Endothelial cell of umbilical vein (primary cell): Measurements from ENCODE around the gene R3HDML. TPM values are rescaled to one million over a fixed set of nuclear protein-coding genes. Genes with fewer than 3 reads are reported as not detected.

Experiments used
- BruUV-seq: library from RNA; stranded (reverse); fragments of 400-500 nt; replicated peaks from 2 replicates; lab custom pipeline; 2021; lab: Mats Ljungman, UMichigan
- CTCF ChIA-PET: fragments of 300-600, 350-600 bp; sonication (Branson Sonifier 250); formaldehyde crosslinking; loops from one replicate; lab custom pipeline; 2021; ENCODE audit warnings: antibody characterized with exemption, inconsistent platforms; lab: Charles Lee
- POLR2A ChIA-PET: fragments of 300-600, 350-600 bp; sonication (Branson Sonifier 250); formaldehyde crosslinking; loops from one replicate; lab custom pipeline; 2021; ENCODE audit warnings: antibody characterized with exemption, inconsistent platforms; lab: Charles Lee
- DNase-seq: peaks from one replicate; pipeline ENCODE4 v3.0.0-alpha.2; 2011; ENCODE audit warnings: low read depth, low spot score
- FAIRE-seq: peaks from 2 replicates; lab custom pipeline; 2011; peaks lifted over from hg19 to GRCh38; lab: Jason Lieb, UNC
- H2AFZ ChIP-seq: 2 replicates; pipeline ENCODE4 v1.6.0; 2012; ENCODE audit warnings: low read depth, low read length, control low read depth, inconsistent platforms
- H3K27ac ChIP-seq: 2 replicates; pipeline ENCODE4 v1.5.1; 2011; ENCODE audit warnings: low read depth, mild to moderate bottlenecking, control low read depth, low read length, moderate library complexity; ENCODE audit not compliant: insufficient read depth
- H3K27me3 ChIP-seq, 2 experiments: 2 replicates each; pipeline versions ENCODE4 v1.6.0 to v1.6.1; 2011; ENCODE audit warnings: low read length in 2 of 2, mixed read lengths in 1 of 2; ENCODE audit not compliant: control insufficient read depth in 2 of 2, insufficient read depth in 2 of 2
- H3K36me3 ChIP-seq, 2 experiments: 2 replicates in 1 of 2; 3 replicates in 1 of 2; pipeline ENCODE4 v1.5.1; 2011; ENCODE audit warnings: low read length in 2 of 2, mild to moderate bottlenecking in 1 of 2, moderate library complexity in 1 of 2; ENCODE audit not compliant: control insufficient read depth in 2 of 2, insufficient read depth in 2 of 2; ENCODE audit errors: extremely low read depth in 1 of 2
- H3K4me1 ChIP-seq: 3 replicates; pipeline ENCODE4 v1.5.1; 2011; ENCODE audit warnings: mild to moderate bottlenecking, low read length; ENCODE audit not compliant: control insufficient read depth, insufficient read depth; ENCODE audit errors: extremely low read depth
- H3K4me2 ChIP-seq: 2 replicates; pipeline ENCODE4 v1.6.1; 2011; ENCODE audit warnings: low read length, control low read depth, mixed read lengths; ENCODE audit not compliant: insufficient read depth
- H3K4me3 ChIP-seq, 3 experiments: fragments of 200-600 bp in 1 of 3; sonication (generic), shearing (Covaris generic) in 1 of 3; replicated peaks in 1 of 3; 2 replicates each; pipeline ENCODE4 v1.5.1; 2011 to 2016; ENCODE audit warnings: control low read depth in 3 of 3, low read length in 3 of 3, mild to moderate bottlenecking in 2 of 3, inconsistent platforms in 1 of 3, low read depth in 1 of 3, moderate library complexity in 1 of 3; ENCODE audit not compliant: insufficient read depth in 1 of 3
- H3K79me2 ChIP-seq: 2 replicates; pipeline ENCODE4 v1.6.0; 2012; ENCODE audit warnings: low read length, inconsistent platforms; ENCODE audit not compliant: control insufficient read depth, insufficient read depth
- H3K9ac ChIP-seq: replicated peaks from 2 replicates; pipeline ENCODE3; 2011; ENCODE audit warnings: low read length, control low read depth; ENCODE audit not compliant: insufficient read depth; ENCODE audit errors: extremely low read depth
- H3K9me1 ChIP-seq: replicated peaks from 3 replicates; pipeline ENCODE4 v1.6.0; 2011; ENCODE audit warnings: mild to moderate bottlenecking, low read length; ENCODE audit not compliant: control insufficient read depth, insufficient read depth; ENCODE audit errors: extremely low read depth
- H3K9me3 ChIP-seq: replicated peaks from 2 replicates; pipeline ENCODE4 v1.5.1; 2012; ENCODE audit warnings: low read length, inconsistent platforms; ENCODE audit not compliant: control insufficient read depth, insufficient read depth
- H4K20me1 ChIP-seq: replicated peaks from 2 replicates; pipeline ENCODE3; 2011; ENCODE audit warnings: mild to moderate bottlenecking, low read length; ENCODE audit not compliant: control insufficient read depth, insufficient read depth; ENCODE audit errors: extremely low read depth
- CTCF ChIP-seq, 2 donors: IDR thresholded peaks; 1 replicate in 1 of 2; 2 replicates in 1 of 2; pipeline ENCODE4 v1.5.1; 2011; ENCODE audit warnings: low read length in 2 of 2, mild to moderate bottlenecking in 2 of 2, moderate library complexity in 2 of 2, control low read depth in 1 of 2, inconsistent platforms in 1 of 2, low read depth in 1 of 2; ENCODE audit not compliant: insufficient read depth in 1 of 2; ENCODE audit errors: extremely low read depth in 1 of 2
- EZH2 ChIP-seq: IDR thresholded peaks from 2 replicates; pipeline ENCODE4 v1.6.1; 2012; ENCODE audit warnings: borderline replicate concordance, low read depth, mild to moderate bottlenecking, moderate library complexity, low read length, inconsistent platforms; ENCODE audit not compliant: severe bottlenecking
- FOS ChIP-seq: IDR thresholded peaks from 2 replicates; pipeline ENCODE4 v1.6.1; 2011; ENCODE audit warnings: mild to moderate bottlenecking, low read length, moderate library complexity, borderline replicate concordance; ENCODE audit not compliant: insufficient read depth
- GATA2 ChIP-seq: IDR thresholded peaks from 2 replicates; pipeline ENCODE4 v1.7.0; 2011; ENCODE audit warnings: low read depth, mild to moderate bottlenecking, moderate library complexity, mixed read lengths, low read length; ENCODE audit not compliant: insufficient read length, insufficient read depth
- JUN ChIP-seq: IDR thresholded peaks from 2 replicates; pipeline ENCODE4 v1.6.1; 2011; ENCODE audit warnings: borderline replicate concordance, low read depth; ENCODE audit not compliant: insufficient read length, insufficient read depth
- MAX ChIP-seq: IDR thresholded peaks from 2 replicates; pipeline ENCODE4 v1.6.1; 2011; ENCODE audit not compliant: insufficient read depth, insufficient read length
- MYC ChIP-seq: IDR thresholded peaks from one replicate; pipeline ENCODE4 v1.6.1; 2011; ENCODE audit warnings: mild to moderate bottlenecking, low read depth, low read length
- POLR2A ChIP-seq: IDR thresholded peaks from 2 replicates; pipeline ENCODE4 v1.6.1; 2012; ENCODE audit warnings: low read depth, mild to moderate bottlenecking, control low read depth, low read length
- POLR2AphosphoS5 ChIP-seq: IDR thresholded peaks from 2 replicates; pipeline ENCODE4 v1.6.1; 2012; ENCODE audit warnings: low read depth, mild to moderate bottlenecking, control low read depth, low read length, moderate library complexity; ENCODE audit not compliant: insufficient read depth
- dilution Hi-C: fragments of 300-500 bp; cut with MboI; formaldehyde crosslinking; loops from one replicate; pipeline ENCODE4 v1.15.0; 2019; ENCODE audit warnings: low sequenced_read_pairs; ENCODE audit not compliant: extremely low pct_ligation_motif_present
- intact Hi-C: fragments of 100-400 bp; cut with micrococcal nuclease; formaldehyde crosslinking; loops from one replicate; pipeline ENCODE4 v1.10.0; 2022
- polyA plus RNA-seq, 4 experiments: library from polyadenylated mRNA; depleted of rRNA in 3 of 4; stranded (reverse) in 3 of 4; unstranded in 1 of 4; fragments of >200 nt; gene quantifications; 2 replicates each; pipeline versions ENCODE4 v1.2.1 to v1.2.3, GENCODE V29; 2011 to 2012; ENCODE audit warnings: missing spikeins in 1 of 4
- total RNA-seq: library from RNA; stranded (reverse); gene quantifications from 2 replicates; pipeline ENCODE4 v1.2.3, GENCODE V29; 2021

Gene R3HDML
- total and polyA plus RNA-seq, 2 donors (not counting 3 experiments of a cell fraction or from before 2014, with no cell fraction given): not detected

GRCh38 chr20:44389871-44390270, 53.0 kb downstream of the R3HDML start:
- FAIRE-seq: no peak
- POLR2A ChIA-PET: no interaction called here
- dilution Hi-C loops: no loop called here
- no peak for DNase-seq
- Histone ChIP-seq H3K4me1 (no peaks in the 10 kb centered on the region), H2AFZ (no peak overlapping the region), H3K9me1 (no peaks in the 10 kb centered on the region), H3K9me3 (no peaks in the 10 kb centered on the region), H4K20me1 (no peaks in the 10 kb centered on the region), H3K27me3 (peaks cover 1 to 2% of the 10 kb centered on the region in 2 experiments), H3K9ac (no peak overlapping the region), H3K4me2 (no peak overlapping the region), H3K79me2 (no peaks in the 10 kb centered on the region), H3K4me3 (no peak overlapping the region), H3K36me3 (no peaks in the 10 kb centered on the region), H3K27ac (no peak overlapping the region)
- CTCF ChIA-PET: interaction anchor here (1.0 to 3.0 kb wide), 3 partner anchors 127 to 293 kb away, joined by 3 to 10 read pairs (median 10); no protein-coding TSS in a partner anchor
- no TSS peak for BruUV-seq
- TF ChIP-seq FOS (no peak), MAX (no peak), JUN (no peak), POLR2A (no peak), GATA2 (no peak), CTCF (IDR thresholded peaks at IDR 0.05; ENCODE audit: extremely low read depth in 1 of 2, insufficient read depth in 1 of 2, low read depth in 1 of 2, low read length in 2 of 2) (no peak), EZH2 (no peak), MYC (no peak), POLR2AphosphoS5 (no peak)
- intact Hi-C loops: loop anchor here (2.0 to 5.0 kb wide), 4 partner anchors 71 to 357 kb away; partner anchors contain the start of gene KCNK15
